GOT3 (cell line): Measurements from ENCODE around the gene ATP1A4.

ENCODE experiments used
- DNase-seq: peaks from one replicate; lab custom pipeline; 2025; ENCODE audit warnings: mixed read lengths; lab: John Stamatoyannopoulos, UW

Gene ATP1A4

GRCh38 chr1:160206421-160207117 is 55.2 kb downstream of the ATP1A4 start:
- DNase-seq: no peak

DNA sequence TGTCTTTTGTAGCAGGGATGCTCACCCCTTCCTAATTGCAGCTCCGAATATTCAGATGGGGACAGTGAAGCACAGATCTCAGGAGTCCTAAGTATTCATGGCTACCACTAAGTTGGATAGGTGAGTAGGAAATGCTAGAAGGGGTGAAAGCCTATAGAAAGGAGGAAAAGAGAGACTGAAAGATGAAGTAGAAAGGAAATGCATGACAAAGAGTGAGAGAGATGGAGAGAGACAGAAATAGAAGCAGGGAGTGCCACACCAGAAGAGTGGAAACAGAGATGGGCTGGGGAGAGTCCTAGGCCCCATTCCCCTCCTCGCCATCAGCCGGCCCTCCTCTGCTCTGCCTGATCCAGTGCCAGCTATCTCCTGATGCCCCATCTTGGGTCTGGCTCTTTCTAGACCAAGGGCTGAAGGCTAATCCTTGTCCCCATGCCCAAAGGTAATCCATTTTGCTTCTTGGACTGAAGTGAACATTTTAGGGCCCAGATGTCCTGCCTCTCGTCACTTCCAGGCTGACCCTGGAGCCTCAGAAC is 55.8 kb downstream of the ATP1A4 start:
- DNase-seq: no peak

DNA sequence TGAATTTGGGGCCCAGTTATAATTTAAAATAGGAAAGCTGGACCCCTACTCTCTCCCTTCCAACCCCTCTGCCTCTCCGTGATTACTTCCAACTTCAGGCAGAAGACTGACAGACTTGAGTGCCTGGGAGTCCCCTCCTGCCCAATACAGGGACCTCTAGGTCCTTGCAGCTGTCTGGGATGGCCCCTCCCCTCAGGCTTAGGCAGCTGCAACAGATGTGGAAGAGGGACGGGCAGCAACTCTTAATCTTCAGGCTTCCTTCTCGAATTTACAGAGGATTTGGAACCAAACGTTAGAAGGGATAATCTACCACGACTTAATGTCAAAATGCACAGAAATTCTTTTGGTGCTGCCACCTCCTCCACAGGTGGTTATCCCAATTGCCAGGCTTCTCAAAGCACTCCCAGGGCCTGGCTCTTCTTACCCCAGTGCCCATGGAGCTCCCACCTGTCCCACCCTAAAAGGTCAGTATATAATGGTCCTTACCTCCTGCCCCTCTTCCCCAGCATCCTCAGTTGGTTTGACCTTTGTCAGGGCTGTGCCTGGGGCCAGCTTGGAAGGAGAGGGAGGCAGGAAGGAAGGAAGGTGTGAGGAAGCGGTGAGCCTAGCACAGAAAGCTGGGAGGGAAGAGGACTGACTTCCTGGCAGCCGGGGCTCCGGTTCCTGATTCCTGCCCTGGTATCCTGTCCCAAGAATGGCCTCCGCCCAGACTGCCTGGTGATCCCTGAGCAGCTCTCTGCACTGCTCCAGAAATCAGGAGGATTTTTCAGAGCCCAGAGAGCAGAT is 56.6 kb downstream of the ATP1A4 start:
- no peak for DNase-seq

- no peak for DNase-seq
These were observed 57.3 kb downstream of the ATP1A4 start for GRCh38 chr1:160208557-160209320.

GRCh38 chr1:160209321-160210046 is 58.1 kb downstream of the ATP1A4 start:
- no peak for DNase-seq

GRCh38 chr1:160210561-160210960 is 59.2 kb downstream of the ATP1A4 start:
- DNase-seq: no peak

DNA sequence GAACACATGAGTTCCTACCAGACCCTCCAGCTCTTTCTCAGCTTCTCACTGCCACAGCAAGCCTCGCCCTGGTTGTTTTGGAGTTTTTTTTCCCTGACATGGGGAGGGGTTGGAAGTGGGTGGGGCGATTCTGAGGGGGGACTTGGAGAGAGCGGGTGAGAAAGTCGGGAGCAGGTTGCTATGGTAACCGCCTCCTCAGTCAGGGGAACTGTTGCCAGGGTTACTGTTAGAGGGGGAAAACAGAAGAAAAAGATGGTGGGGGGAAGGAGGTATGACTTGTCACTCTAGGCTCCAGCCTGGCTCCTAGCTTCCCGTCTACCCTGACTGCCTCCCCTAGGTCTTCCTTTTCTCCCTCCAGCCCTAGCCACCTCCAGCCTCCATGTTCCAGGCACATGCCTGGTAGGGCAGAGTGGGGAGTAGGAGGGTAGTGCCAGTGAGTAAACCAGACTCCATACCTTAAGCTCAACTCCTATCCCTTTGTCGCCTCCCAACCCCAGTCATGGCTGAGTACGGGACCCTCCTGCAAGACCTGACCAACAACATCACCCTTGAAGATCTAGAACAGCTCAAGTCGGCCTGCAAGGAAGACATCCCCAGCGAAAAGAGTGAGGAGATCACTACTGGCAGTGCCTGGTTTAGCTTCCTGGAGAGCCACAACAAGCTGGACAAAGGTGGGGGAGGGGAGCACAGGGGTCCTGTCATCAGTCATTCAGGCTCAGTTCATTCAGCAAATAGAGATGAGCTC is 59.8 kb downstream of the ATP1A4 start:
- DNase-seq: no peak

GRCh38 chr1:160214481-160215140 is 63.2 kb downstream of the ATP1A4 start:
- no peak for DNase-seq

DNA sequence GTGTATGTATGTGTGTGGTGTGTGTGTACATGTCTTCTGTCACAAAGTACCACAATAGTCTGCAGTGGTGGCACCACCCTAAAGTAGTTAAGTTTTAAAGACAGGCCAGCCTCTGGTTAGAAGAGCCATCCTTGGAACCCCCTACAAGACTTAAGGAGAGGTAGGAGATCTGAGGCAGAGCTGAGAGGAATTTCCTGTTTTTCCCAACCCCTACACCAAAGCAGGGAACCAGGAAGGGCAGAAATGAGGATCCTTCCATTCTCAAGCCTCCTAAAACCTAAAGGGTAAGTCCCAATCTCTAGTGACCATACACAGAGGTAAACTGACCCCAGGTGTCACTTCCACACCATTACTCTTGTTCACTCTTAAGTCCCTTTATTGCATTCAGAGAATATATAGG is 64.9 kb downstream of the ATP1A4 start:
- DNase-seq: no peak

GRCh38 chr1:160217481-160218051 is 66.2 kb downstream of the ATP1A4 start:
- DNase-seq: no peak

GRCh38 chr1:160219062-160219929 is 67.9 kb downstream of the ATP1A4 start:
- DNase-seq: no peak

GRCh38 chr1:160220301-160220700 is 68.9 kb downstream of the ATP1A4 start:
- DNase-seq: no peak

DNA sequence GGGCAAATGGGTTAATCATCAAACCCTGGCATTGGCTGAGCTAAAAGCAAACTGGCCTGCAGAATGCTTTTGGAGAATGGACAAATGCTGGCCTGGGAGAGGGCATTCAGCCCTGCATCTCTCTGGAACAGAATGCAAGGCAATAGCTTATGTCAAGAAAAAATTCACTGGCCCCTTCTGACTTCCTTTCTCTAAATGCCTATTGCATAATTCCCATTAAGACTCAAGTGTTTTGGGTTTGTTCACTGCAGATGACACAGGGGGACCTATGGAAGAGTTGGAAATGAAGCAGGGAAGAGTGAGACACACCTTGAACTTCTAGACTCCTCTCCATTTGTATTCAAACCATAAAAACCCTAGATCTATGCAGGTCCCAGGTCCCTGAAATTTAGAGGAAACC is 69.7 kb downstream of the ATP1A4 start:
- DNase-seq: no peak

- DNase-seq: no peak
These were observed 71.1 kb downstream of the ATP1A4 start for GRCh38 chr1:160222546-160222945.

DNA sequence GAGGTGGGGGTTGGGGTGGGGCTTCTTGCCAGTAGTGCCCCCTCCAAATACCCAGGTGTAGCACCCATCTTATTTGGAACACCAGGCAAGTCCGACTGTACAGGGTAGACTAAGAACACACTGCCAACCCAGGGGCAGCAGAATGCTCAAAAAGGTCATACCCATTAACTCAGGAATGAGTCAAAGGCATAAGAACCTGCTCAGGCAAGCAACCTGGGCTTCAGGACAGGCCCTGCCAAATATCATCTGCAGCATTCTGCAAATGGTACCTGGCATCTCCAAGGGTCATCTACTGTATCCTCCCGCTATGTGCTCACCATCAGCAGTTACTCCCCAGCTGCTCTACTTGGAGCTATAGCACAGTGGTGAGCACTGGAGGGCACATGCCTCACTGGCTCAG is 73.2 kb downstream of the ATP1A4 start:
- no peak for DNase-seq

GRCh38 chr1:160225345-160225744 is 73.9 kb downstream of the ATP1A4 start:
- DNase-seq: no peak

DNA sequence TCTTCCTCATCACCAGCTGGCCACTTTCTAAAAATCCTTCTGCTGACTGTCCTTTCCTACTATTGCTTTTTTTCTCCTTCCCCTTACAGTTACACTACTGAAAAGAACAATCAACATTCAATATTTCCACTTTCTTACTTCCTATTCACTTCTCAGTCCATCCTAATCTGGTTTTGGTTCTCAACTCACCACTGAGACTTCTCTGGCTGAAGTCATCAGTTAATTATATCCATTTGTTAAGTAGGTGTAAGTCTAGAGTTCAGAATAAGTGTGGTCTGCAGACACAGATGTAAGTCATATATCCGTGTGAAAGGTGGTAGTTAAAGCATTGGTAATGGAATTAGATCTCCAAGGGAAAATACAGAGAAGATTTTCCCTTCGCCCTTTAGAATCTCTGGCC is 75.2 kb downstream of the ATP1A4 start:
- DNase-seq: no peak

DNA sequence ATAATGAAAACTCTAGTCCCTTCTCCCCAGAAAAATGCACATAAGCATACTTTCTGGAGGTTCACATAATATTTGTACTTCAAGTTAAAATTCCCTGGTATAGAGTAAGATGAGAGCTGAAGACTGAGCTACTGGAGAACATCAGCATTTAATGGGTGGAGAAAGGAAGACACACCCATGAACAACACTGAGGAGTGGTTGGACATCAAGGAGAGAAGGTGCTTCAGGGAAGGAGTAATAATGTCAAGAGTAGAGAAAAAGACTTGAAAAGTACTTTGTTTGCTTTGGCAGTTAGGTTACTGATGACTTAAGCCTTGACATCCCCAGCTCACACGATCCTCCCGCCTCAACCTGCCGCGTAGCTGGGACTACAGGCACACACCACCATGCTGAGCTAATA is 75.6 kb downstream of the ATP1A4 start:
- DNase-seq: no peak

DNA sequence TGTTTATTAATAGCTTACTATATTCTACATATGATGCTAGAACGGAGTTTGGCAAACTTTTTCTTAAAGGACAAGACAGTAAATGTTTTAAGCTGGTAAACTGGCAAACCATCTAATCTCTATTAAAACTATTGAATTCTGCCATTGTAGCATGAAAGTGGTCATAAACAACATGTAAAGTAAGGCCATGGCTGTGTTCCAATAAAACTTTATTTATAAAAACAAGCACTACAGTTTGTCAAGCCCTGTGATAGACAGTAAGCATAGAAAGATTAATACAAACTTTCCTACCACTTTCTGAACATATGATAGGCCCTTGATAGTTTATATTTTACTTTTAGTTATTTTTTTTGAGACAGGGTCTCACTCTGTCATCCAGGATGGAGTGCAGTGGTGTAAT is 76.2 kb downstream of the ATP1A4 start:
- DNase-seq: no peak
